Breast epithelium (tissue), 3 donors: Measurements from ENCODE around the gene GGN.

ENCODE experiments used
- POLR2A ChIP-seq: fragments of 450-650 bp; IDR thresholded peaks from one replicate; pipeline ENCODE4 v1.6.1; 2016; ENCODE audit warnings: antibody characterized with exemption, mild to moderate bottlenecking, moderate library complexity
- POLR2AphosphoS5 ChIP-seq, 3 donors: sonication (generic); formaldehyde crosslinking; IDR thresholded peaks; one replicate each; pipeline ENCODE4 v1.6.1; 2017; ENCODE audit warnings: antibody characterized with exemption in 3 of 3
- TF ChIP-seq, protein P1 (sequence below), 3 donors: fragments of 450-650 bp; IDR thresholded peaks; one replicate each; pipeline ENCODE4 v1.5.1; 2016 to 2017; ENCODE audit warnings: antibody characterized with exemption in 3 of 3, mild to moderate bottlenecking in 3 of 3, moderate library complexity in 3 of 3

DNA sequence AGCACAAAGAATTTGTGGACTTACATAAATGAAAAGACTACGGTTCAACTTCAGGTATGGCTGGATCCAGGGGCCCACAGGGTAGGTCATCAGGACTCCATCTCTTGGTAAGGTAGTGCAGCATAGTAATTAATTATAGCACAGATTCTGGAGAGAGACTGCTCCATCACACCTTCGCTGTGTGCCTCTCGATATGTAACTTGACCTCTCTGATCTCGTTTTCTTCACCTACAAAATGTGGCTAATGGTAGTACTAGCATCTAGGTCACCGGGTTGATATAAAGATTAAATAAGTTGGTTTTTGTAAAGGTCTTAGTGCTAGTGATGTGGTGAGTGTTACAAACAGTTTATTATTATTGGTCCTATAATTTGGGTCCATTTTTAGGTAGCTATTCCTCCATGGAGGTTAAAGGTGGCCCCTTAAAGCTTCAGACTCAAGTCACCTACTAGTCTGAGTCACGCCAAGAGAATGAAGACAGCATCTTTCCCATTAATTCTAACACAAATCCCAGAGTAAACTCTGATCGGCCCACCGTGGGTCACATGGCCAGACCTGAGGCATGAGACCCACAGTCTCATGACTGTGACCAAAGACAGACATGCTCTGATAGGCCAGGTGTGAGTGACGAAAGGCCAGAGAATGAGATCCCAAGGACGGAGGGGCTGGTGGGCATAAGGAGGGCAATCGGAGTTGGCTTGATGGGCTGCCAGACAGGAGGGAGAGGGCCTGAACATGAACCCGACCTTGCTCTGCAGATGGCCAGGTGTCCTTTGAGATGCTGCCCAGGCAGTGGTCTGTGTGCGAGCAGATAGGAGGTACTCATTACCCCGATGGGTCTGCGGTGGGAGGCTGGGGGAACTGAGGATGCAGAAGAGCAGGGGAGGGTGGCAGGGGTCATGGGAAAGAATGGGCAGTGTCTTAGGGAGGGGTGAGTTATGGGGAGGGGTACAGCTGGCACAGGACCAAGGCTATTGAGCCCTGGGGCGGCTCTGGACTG, 31.8 kb downstream of the GGN start:
- TF ChIP-seq, protein P1, sequence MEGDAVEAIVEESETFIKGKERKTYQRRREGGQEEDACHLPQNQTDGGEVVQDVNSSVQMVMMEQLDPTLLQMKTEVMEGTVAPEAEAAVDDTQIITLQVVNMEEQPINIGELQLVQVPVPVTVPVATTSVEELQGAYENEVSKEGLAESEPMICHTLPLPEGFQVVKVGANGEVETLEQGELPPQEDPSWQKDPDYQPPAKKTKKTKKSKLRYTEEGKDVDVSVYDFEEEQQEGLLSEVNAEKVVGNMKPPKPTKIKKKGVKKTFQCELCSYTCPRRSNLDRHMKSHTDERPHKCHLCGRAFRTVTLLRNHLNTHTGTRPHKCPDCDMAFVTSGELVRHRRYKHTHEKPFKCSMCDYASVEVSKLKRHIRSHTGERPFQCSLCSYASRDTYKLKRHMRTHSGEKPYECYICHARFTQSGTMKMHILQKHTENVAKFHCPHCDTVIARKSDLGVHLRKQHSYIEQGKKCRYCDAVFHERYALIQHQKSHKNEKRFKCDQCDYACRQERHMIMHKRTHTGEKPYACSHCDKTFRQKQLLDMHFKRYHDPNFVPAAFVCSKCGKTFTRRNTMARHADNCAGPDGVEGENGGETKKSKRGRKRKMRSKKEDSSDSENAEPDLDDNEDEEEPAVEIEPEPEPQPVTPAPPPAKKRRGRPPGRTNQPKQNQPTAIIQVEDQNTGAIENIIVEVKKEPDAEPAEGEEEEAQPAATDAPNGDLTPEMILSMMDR (IDR thresholded peaks at IDR 0.05): no peak
- TF ChIP-seq POLR2AphosphoS5 (IDR thresholded peaks at IDR 0.05) (no peak), POLR2A (no peak)
